Tibial nerve (tissue), 4 donors: ENCODE data around the gene ELMOD3.
"Not testable (repeated sequence)": the region's sequence is repeated elsewhere in the genome, so short reads cannot be mapped to it uniquely, and the experiment has no call there.

Experiments used
- CTCF ChIP-seq, 5 experiments: fragments of 200-600 bp in 3 of 5; fragments of 450-650 bp in 2 of 5; sonication (generic) in 3 of 5; IDR thresholded peaks; one replicate each; pipeline ENCODE4 v1.5.1; 2016 to 2019; ENCODE audit warnings: antibody characterized with exemption in 5 of 5, mild to moderate bottlenecking in 3 of 5, moderate library complexity in 2 of 5
- EP300 ChIP-seq, 2 donors: sonication (generic); formaldehyde crosslinking; IDR thresholded peaks; one replicate each; pipeline ENCODE4 v1.6.1; 2017; ENCODE audit warnings: antibody characterized with exemption in 2 of 2, mild to moderate bottlenecking in 1 of 2
- POLR2A ChIP-seq, 2 donors: fragments of 450-650 bp; IDR thresholded peaks; one replicate each; pipeline ENCODE4 v1.6.1; 2017; ENCODE audit warnings: antibody characterized with exemption in 2 of 2, mild to moderate bottlenecking in 2 of 2, moderate library complexity in 2 of 2

- TF ChIP-seq CTCF, POLR2A, EP300 (IDR thresholded peaks at IDR 0.05): not testable (repeated sequence)
These were observed 30.6 kb upstream of the ELMOD3 start for GRCh38 chr2:85323988-85324367.
